Activated naive CD4-positive, alpha-beta T cell treated with anti-CD3 and anti-CD28 coated beads, Interleukin-2, amount 50 U/mL, for 72 hours (primary cell): Measurements from ENCODE around the gene LTF. TPM values are rescaled to one million over a fixed set of nuclear protein-coding genes. Genes with fewer than 3 reads are reported as not detected.
"Not testable (repeated sequence)": the region's sequence is repeated elsewhere in the genome, so short reads cannot be mapped to it uniquely, and the experiment has no call there.

ENCODE experiments used
- ATAC-seq, 2 donors: fragments of 150-1000 bp; cut with Tn5 transposase; 2 replicates each; pipeline ENCODE4 v1.10.0; 2021; ENCODE audit warnings: mild to moderate bottlenecking in 2 of 2, moderate library complexity in 2 of 2
- DNase-seq, 2 donors: peaks; one replicate each; pipeline ENCODE4 v3.0.0; 2021 to 2022; ENCODE audit warnings: low spot score in 2 of 2
- H3K27ac Mint-ChIP-seq, 2 donors: one replicate each; pipeline ENCODE4 v1.8.0; 2022; ENCODE audit warnings: mild to moderate bottlenecking in 2 of 2, mixed read lengths in 2 of 2
- H3K36me3 Mint-ChIP-seq, 2 donors: one replicate each; pipeline ENCODE4 v1.8.0; 2022; ENCODE audit warnings: mixed read lengths in 2 of 2
- H3K9me3 Mint-ChIP-seq, 2 donors: one replicate each; pipeline ENCODE4 v1.8.0; 2022; ENCODE audit warnings: mixed read lengths in 2 of 2
- total RNA-seq, 2 donors: library from RNA; stranded (reverse); gene quantifications; one replicate each; pipeline ENCODE4 v1.2.3, GENCODE V29; 2022

Gene LTF
- total RNA-seq, 2 donors from 2014 or later = not detected

- Mint-ChIP-seq H3K36me3 (no peaks in the 10 kb centered on the region), H3K27ac (no peak overlapping the region), H3K9me3 (no peaks in the 10 kb centered on the region)
- DNase-seq (no peak), ATAC-seq (no peak)
Measured at GRCh38 chr3:46400000-46400734, 64.5 kb downstream of the LTF start.

GRCh38 chr3:46399557-46399956, 65.1 kb downstream of the LTF start:
- Mint-ChIP-seq H3K36me3 (no peaks in the 10 kb centered on the region), H3K27ac (no peak overlapping the region), H3K9me3 (no peaks in the 10 kb centered on the region)
- DNase-seq (no peak), ATAC-seq (no peak)

GRCh38 chr3:46399098-46399497, 65.6 kb downstream of the LTF start:
- H3K27ac Mint-ChIP-seq = no peak overlapping the region
- H3K36me3 Mint-ChIP-seq = no peaks in the 10 kb centered on the region
- DNase-seq (no peak), ATAC-seq (no peak)
- no peaks in the 10 kb centered on the region for H3K9me3 Mint-ChIP-seq

GRCh38 chr3:46398186-46398955, 66.3 kb downstream of the LTF start:
- no peaks in the 10 kb centered on the region for H3K36me3 Mint-ChIP-seq
- H3K9me3 Mint-ChIP-seq = no peaks in the 10 kb centered on the region
- DNase-seq (no peak), ATAC-seq (no peak)
- H3K27ac Mint-ChIP-seq = no peak overlapping the region

GRCh38 chr3:46397111-46397510, 67.6 kb downstream of the LTF start:
- no peak for DNase-seq
- H3K9me3 Mint-ChIP-seq = no peaks in the 10 kb centered on the region
- peak overlapping the region in 1 of 2 donors; percentile 45 for H3K27ac Mint-ChIP-seq
- no peak for ATAC-seq
- no peaks in the 10 kb centered on the region for H3K36me3 Mint-ChIP-seq

GRCh38 chr3:46395766-46396530, 68.8 kb downstream of the LTF start:
- Mint-ChIP-seq H3K27ac (no peak overlapping the region), H3K9me3 (no peaks in the 10 kb centered on the region), H3K36me3 (no peaks in the 10 kb centered on the region)
- DNase-seq = no peak
- peak in 1 of 2 donors; percentile 64 for ATAC-seq

GRCh38 chr3:46395210-46395661, 69.5 kb downstream of the LTF start:
- ATAC-seq (no peak), DNase-seq (no peak)
- no peaks in the 10 kb centered on the region for H3K9me3 Mint-ChIP-seq
- no peak overlapping the region for H3K27ac Mint-ChIP-seq
- no peaks in the 10 kb centered on the region for H3K36me3 Mint-ChIP-seq

GRCh38 chr3:46393554-46394434, 70.9 kb downstream of the LTF start:
- DNase-seq = no peak
- Mint-ChIP-seq H3K9me3 (no peaks in the 10 kb centered on the region), H3K27ac (no peak overlapping the region), H3K36me3 (no peaks in the 10 kb centered on the region)
- ATAC-seq = no peak

GRCh38 chr3:46393011-46393410, 71.7 kb downstream of the LTF start:
- no peaks in the 10 kb centered on the region for H3K36me3 Mint-ChIP-seq
- no peaks in the 10 kb centered on the region for H3K9me3 Mint-ChIP-seq
- H3K27ac Mint-ChIP-seq = no peak overlapping the region
- DNase-seq (no peak), ATAC-seq (no peak)

GRCh38 chr3:46391526-46391925, 73.2 kb downstream of the LTF start:
- DNase-seq, H3K9me3 Mint-ChIP-seq, H3K36me3 Mint-ChIP-seq, ATAC-seq, H3K27ac Mint-ChIP-seq: not testable (repeated sequence)

GRCh38 chr3:46389306-46389705, 75.4 kb downstream of the LTF start:
- no peak for DNase-seq
- H3K9me3 Mint-ChIP-seq = no peaks in the 10 kb centered on the region
- no peak for ATAC-seq
- H3K27ac Mint-ChIP-seq = no peak overlapping the region
- H3K36me3 Mint-ChIP-seq = no peaks in the 10 kb centered on the region

GRCh38 chr3:46388847-46389246, 75.9 kb downstream of the LTF start:
- DNase-seq, H3K9me3 Mint-ChIP-seq, ATAC-seq: not testable (repeated sequence)

GRCh38 chr3:46386205-46386604, 78.5 kb downstream of the LTF start:
- no peaks in the 10 kb centered on the region for H3K36me3 Mint-ChIP-seq
- ATAC-seq = peak; percentile 24 to 90
- no peaks in the 10 kb centered on the region for H3K9me3 Mint-ChIP-seq
- H3K27ac Mint-ChIP-seq = no peak overlapping the region
- no peak for DNase-seq

More at GRCh38 chr3:46388847-46389246, 75.9 kb downstream of the LTF start:
- H3K27ac Mint-ChIP-seq, H3K36me3 Mint-ChIP-seq: not testable (repeated sequence)
